ENCODE measurements around the gene ARVCF. TPM values are rescaled to one million over a fixed set of nuclear protein-coding genes. Genes with fewer than 3 reads are reported as not detected.

ARVCF gene
- total and polyA plus RNA-seq, 9 of the 15 experiments (the other 6 are each of a cell fraction or from before 2014, with no cell fraction given) = 0.03 to 97.4 (median 15.6) TPM

DNA sequence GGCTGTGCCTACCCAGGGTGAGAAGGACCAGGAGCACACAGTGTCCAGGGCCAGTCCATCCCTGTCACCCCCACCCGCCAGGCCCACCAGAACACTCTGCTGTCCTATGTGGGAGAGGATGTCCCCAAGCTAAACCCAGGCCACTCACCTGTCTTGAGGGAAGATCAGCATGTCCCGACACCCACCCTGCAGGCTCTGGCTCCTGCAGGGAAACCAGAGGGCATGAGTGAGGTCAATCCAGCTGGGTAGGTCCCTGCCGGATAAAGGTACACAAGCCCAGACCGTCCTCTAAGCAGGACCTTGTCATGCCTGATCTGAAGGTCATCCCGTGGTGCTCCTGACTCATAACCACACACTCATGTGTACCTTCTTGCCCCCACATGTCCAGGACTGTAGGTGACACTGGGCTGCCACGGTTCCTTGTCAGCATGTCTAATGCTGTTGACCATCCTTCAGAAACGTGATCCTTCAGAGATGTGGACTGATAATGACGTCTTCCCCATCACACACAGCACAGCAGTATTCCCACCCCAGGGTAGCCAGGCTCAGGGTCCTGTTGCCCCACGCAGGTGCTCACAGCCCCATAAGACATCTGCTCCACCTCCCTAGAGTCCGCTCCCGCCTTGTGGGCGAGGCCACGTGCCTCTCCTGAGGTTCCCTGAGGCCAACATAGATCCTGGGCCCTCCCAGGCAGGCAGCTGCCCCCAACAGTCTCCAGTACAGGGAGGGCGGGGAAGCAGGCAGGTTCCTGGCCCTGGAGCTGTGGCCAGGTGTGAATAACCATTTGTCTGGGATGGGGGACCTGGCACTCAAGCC lies 6.1 kb downstream of the ARVCF start (continued):
- TF ChIP-seq CCNT2 (IDR thresholded peaks at IDR 0.05; ENCODE audit: borderline replicate concordance, extremely low read depth, insufficient read length, low read depth, low read length) (no peak), GTF2F1 (IDR thresholded peaks at IDR 0.05; ENCODE audit: low read depth, low read length) (peak; percentile 46; the same call in 1 of the 2 replicates), ZNF143 (CRISPR knock-in tag; IDR thresholded peaks at IDR 0.05) (no peak), POLR2G (IDR thresholded peaks at IDR 0.05; ENCODE audit: low read depth, low read length) (0 out of 2 replicates have a peak, but pooled peaks have one; percentile 23), NFIX (CRISPR knock-in tag; IDR thresholded peaks at IDR 0.05; ENCODE audit: low read depth) (no peak), E2F3 (CRISPR knock-in tag; IDR thresholded peaks at IDR 0.05) (peak; percentile 12; the same call in 1 of the 2 replicates), SMC3 (conservative IDR thresholded peaks at IDR 0.05; ENCODE audit: insufficient read depth, low read depth, low read length) (no peak; the same call in 1 of the 2 replicates), KLF1 (tag; IDR thresholded peaks at IDR 0.05) (no peak), TCF7 (IDR thresholded peaks at IDR 0.05; ENCODE audit: borderline replicate concordance) (no peak), ATF1 (CRISPR knock-in tag; IDR thresholded peaks at IDR 0.05) (no peak), ATF1 (tag; IDR thresholded peaks at IDR 0.05) (peak; percentile 77), TRIM24 (IDR thresholded peaks at IDR 0.05) (no peak), ZNF224 (CRISPR knock-in tag; IDR thresholded peaks at IDR 0.05) (no peak), NR3C1 (CRISPR knock-in tag; IDR thresholded peaks at IDR 0.05) (no peak), TEAD4 (IDR thresholded peaks at IDR 0.05; ENCODE audit: low read length) (peak; percentile 5; the same call in 1 of the 2 replicates), TEAD4 (CRISPR knock-in tag; IDR thresholded peaks at IDR 0.05; ENCODE audit: borderline replicate concordance) (no peak), RBM17 (IDR thresholded peaks at IDR 0.05; ENCODE audit: borderline replicate concordance, low read depth, low read length) (no peak), NR4A1 (CRISPR knock-in tag; IDR thresholded peaks at IDR 0.05) (no peak), NR4A1 (tag; IDR thresholded peaks at IDR 0.05) (no peak)
- TF ChIP-seq, protein P1, sequence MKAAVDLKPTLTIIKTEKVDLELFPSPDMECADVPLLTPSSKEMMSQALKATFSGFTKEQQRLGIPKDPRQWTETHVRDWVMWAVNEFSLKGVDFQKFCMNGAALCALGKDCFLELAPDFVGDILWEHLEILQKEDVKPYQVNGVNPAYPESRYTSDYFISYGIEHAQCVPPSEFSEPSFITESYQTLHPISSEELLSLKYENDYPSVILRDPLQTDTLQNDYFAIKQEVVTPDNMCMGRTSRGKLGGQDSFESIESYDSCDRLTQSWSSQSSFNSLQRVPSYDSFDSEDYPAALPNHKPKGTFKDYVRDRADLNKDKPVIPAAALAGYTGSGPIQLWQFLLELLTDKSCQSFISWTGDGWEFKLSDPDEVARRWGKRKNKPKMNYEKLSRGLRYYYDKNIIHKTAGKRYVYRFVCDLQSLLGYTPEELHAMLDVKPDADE (conservative IDR thresholded peaks at IDR 0.05; ENCODE audit: control insufficient read depth, low read depth, low read length) = no peak
- TF ChIP-seq, protein P2, sequence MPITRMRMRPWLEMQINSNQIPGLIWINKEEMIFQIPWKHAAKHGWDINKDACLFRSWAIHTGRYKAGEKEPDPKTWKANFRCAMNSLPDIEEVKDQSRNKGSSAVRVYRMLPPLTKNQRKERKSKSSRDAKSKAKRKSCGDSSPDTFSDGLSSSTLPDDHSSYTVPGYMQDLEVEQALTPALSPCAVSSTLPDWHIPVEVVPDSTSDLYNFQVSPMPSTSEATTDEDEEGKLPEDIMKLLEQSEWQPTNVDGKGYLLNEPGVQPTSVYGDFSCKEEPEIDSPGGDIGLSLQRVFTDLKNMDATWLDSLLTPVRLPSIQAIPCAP (CRISPR knock-in tag; IDR thresholded peaks at IDR 0.05; ENCODE audit: borderline replicate concordance) = no peak
- TF ChIP-seq, protein P3, sequence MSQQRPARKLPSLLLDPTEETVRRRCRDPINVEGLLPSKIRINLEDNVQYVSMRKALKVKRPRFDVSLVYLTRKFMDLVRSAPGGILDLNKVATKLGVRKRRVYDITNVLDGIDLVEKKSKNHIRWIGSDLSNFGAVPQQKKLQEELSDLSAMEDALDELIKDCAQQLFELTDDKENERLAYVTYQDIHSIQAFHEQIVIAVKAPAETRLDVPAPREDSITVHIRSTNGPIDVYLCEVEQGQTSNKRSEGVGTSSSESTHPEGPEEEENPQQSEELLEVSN (IDR thresholded peaks at IDR 0.05; ENCODE audit: borderline replicate concordance in 1 of 2, extremely low read depth in 1 of 2, insufficient read depth in 1 of 2, insufficient read length in 1 of 2, low read depth in 1 of 2, low read length in 1 of 2, poor library complexity in 1 of 2, severe bottlenecking in 1 of 2) = peak; percentile 90 to 93

All from K562 (cell line).